Activated T-helper 17 cell treated with anti-CD3 and anti-CD28 coated beads, Interleukin-2, amount 50 U/mL, for 72 hours (primary cell): ENCODE data around the gene CRTAP. TPM values are rescaled to one million over a fixed set of nuclear protein-coding genes. Genes with fewer than 3 reads are reported as not detected.
"Not testable (repeated sequence)": the region's sequence is repeated elsewhere in the genome, so short reads cannot be mapped to it uniquely, and the experiment has no call there.

ENCODE experiments used
- ATAC-seq: fragments of 150-1000 bp; cut with Tn5 transposase; replicated peaks from 2 replicates; pipeline ENCODE4 v1.10.0; 2021; ENCODE audit warnings: mild to moderate bottlenecking, moderate library complexity
- H3K27ac Mint-ChIP-seq: one replicate; pipeline ENCODE4 v1.8.0; 2022; ENCODE audit warnings: mixed read lengths
- H3K27me3 Mint-ChIP-seq: one replicate; pipeline ENCODE4 v1.8.0; 2022; ENCODE audit warnings: mixed read lengths
- H3K36me3 Mint-ChIP-seq: one replicate; pipeline ENCODE4 v1.8.0; 2022; ENCODE audit warnings: low read depth, mild to moderate bottlenecking, mixed read lengths
- H3K4me1 Mint-ChIP-seq: one replicate; pipeline ENCODE4 v1.8.0; 2022; ENCODE audit warnings: mixed read lengths
- H3K4me3 Mint-ChIP-seq: one replicate; pipeline ENCODE4 v1.8.0; 2022; ENCODE audit warnings: mild to moderate bottlenecking, mixed read lengths
- H3K9me3 Mint-ChIP-seq: one replicate; pipeline ENCODE4 v1.8.0; 2022; ENCODE audit warnings: mixed read lengths
- total RNA-seq, 2 donors: library from RNA; stranded (reverse); gene quantifications; one replicate each; pipeline ENCODE4 v1.2.3, GENCODE V29; 2022

CRTAP gene
- total RNA-seq, 2 donors from 2014 or later: 38.2 to 60.7 TPM

- H3K9me3 Mint-ChIP-seq: no peaks in the 10 kb centered on the region
- H3K27ac Mint-ChIP-seq: no peak overlapping the region
- no peak overlapping the region for H3K4me3 Mint-ChIP-seq
- H3K36me3 Mint-ChIP-seq: no peaks in the 10 kb centered on the region
- H3K4me1 Mint-ChIP-seq: no peaks in the 10 kb centered on the region
- H3K27me3 Mint-ChIP-seq: peaks cover 9% of the 10 kb centered on the region
- no peak for ATAC-seq
These were observed 52.3 kb downstream of the CRTAP start for GRCh38 chr3:33166095-33166494.

GRCh38 chr3:33167284-33167683 lies 53.5 kb downstream of the CRTAP start:
- H3K9me3 Mint-ChIP-seq: no peaks in the 10 kb centered on the region
- H3K27ac Mint-ChIP-seq: no peak overlapping the region
- H3K4me3 Mint-ChIP-seq: no peak overlapping the region
- no peak for ATAC-seq
- H3K4me1 Mint-ChIP-seq: peaks cover 6% of the 10 kb centered on the region
- H3K27me3 Mint-ChIP-seq: peaks cover under 1% of the 10 kb centered on the region
- H3K36me3 Mint-ChIP-seq: no peaks in the 10 kb centered on the region

- no peak overlapping the region for H3K27ac Mint-ChIP-seq
- no peak overlapping the region for H3K4me3 Mint-ChIP-seq
- no peaks in the 10 kb centered on the region for H3K9me3 Mint-ChIP-seq
- no peaks in the 10 kb centered on the region for H3K36me3 Mint-ChIP-seq
- H3K4me1 Mint-ChIP-seq: peaks cover 6% of the 10 kb centered on the region
- no peaks in the 10 kb centered on the region for H3K27me3 Mint-ChIP-seq
- ATAC-seq: no peak
These were observed 54.0 kb downstream of the CRTAP start for GRCh38 chr3:33167716-33168336.

- Mint-ChIP-seq H3K4me1 (peaks cover 6% of the 10 kb centered on the region), H3K4me3 (no peak overlapping the region), H3K36me3 (no peaks in the 10 kb centered on the region), H3K27me3 (no peaks in the 10 kb centered on the region), H3K9me3 (no peaks in the 10 kb centered on the region), H3K27ac (no peak overlapping the region)
- ATAC-seq: no peak
These were observed 56.7 kb downstream of the CRTAP start for GRCh38 chr3:33170531-33170930.

GRCh38 chr3:33171580-33171979 lies 57.8 kb downstream of the CRTAP start:
- no peak overlapping the region for H3K4me3 Mint-ChIP-seq
- no peaks in the 10 kb centered on the region for H3K9me3 Mint-ChIP-seq
- no peaks in the 10 kb centered on the region for H3K36me3 Mint-ChIP-seq
- peak; percentile 60 for ATAC-seq
- no peaks in the 10 kb centered on the region for H3K27me3 Mint-ChIP-seq
- peaks cover 6% of the 10 kb centered on the region for H3K4me1 Mint-ChIP-seq
- peak overlapping the region; percentile 15 for H3K27ac Mint-ChIP-seq

GRCh38 chr3:33173103-33173502 lies 59.3 kb downstream of the CRTAP start:
- no peak overlapping the region for H3K27ac Mint-ChIP-seq
- no peaks in the 10 kb centered on the region for H3K27me3 Mint-ChIP-seq
- no peak for ATAC-seq
- H3K4me1 Mint-ChIP-seq: peaks cover 6% of the 10 kb centered on the region
- H3K36me3 Mint-ChIP-seq: no peaks in the 10 kb centered on the region
- H3K4me3 Mint-ChIP-seq: no peak overlapping the region
- no peaks in the 10 kb centered on the region for H3K9me3 Mint-ChIP-seq

- no peak overlapping the region for H3K27ac Mint-ChIP-seq
- no peaks in the 10 kb centered on the region for H3K9me3 Mint-ChIP-seq
- no peaks in the 10 kb centered on the region for H3K27me3 Mint-ChIP-seq
- no peak overlapping the region for H3K4me3 Mint-ChIP-seq
- no peak for ATAC-seq
- H3K4me1 Mint-ChIP-seq: peaks cover 6% of the 10 kb centered on the region
- H3K36me3 Mint-ChIP-seq: no peaks in the 10 kb centered on the region
These were observed 59.9 kb downstream of the CRTAP start for GRCh38 chr3:33173672-33174071.

GRCh38 chr3:33174095-33174494 lies 60.3 kb downstream of the CRTAP start:
- Mint-ChIP-seq H3K4me1 (peaks cover 6% of the 10 kb centered on the region), H3K27ac (no peak overlapping the region), H3K9me3 (no peaks in the 10 kb centered on the region), H3K27me3 (no peaks in the 10 kb centered on the region), H3K36me3 (no peaks in the 10 kb centered on the region), H3K4me3 (no peak overlapping the region)
- ATAC-seq: no peak

- no peak overlapping the region for H3K27ac Mint-ChIP-seq
- peaks cover 6% of the 10 kb centered on the region for H3K4me1 Mint-ChIP-seq
- no peak for ATAC-seq
- H3K4me3 Mint-ChIP-seq: no peak overlapping the region
- no peaks in the 10 kb centered on the region for H3K9me3 Mint-ChIP-seq
- H3K27me3 Mint-ChIP-seq: no peaks in the 10 kb centered on the region
- no peaks in the 10 kb centered on the region for H3K36me3 Mint-ChIP-seq
These were observed 61.0 kb downstream of the CRTAP start for GRCh38 chr3:33174711-33175414.

- Mint-ChIP-seq H3K4me3 (no peak overlapping the region), H3K27me3 (no peaks in the 10 kb centered on the region), H3K4me1 (no peaks in the 10 kb centered on the region)
These were observed 65.3 kb downstream of the CRTAP start for GRCh38 chr3:33179132-33179531.

GRCh38 chr3:33181229-33181628 lies 67.4 kb downstream of the CRTAP start:
- no peak for ATAC-seq
- H3K4me3 Mint-ChIP-seq: no peak overlapping the region
- H3K36me3 Mint-ChIP-seq: no peaks in the 10 kb centered on the region

More at GRCh38 chr3:33179132-33179531, 65.3 kb downstream of the CRTAP start:
- Mint-ChIP-seq H3K36me3 (no peaks in the 10 kb centered on the region), H3K9me3 (peaks cover 4% of the 10 kb centered on the region), H3K27ac (no peak overlapping the region)
- ATAC-seq: no peak

GRCh38 chr3:33181641-33182040 lies 67.8 kb downstream of the CRTAP start:
- H3K27ac Mint-ChIP-seq, H3K9me3 Mint-ChIP-seq, H3K4me3 Mint-ChIP-seq, H3K27me3 Mint-ChIP-seq, H3K4me1 Mint-ChIP-seq, H3K36me3 Mint-ChIP-seq, ATAC-seq: not testable (repeated sequence)

More at GRCh38 chr3:33181229-33181628, 67.4 kb downstream of the CRTAP start:
- H3K9me3 Mint-ChIP-seq: peaks cover 4% of the 10 kb centered on the region
- no peaks in the 10 kb centered on the region for H3K4me1 Mint-ChIP-seq
- H3K27me3 Mint-ChIP-seq: peaks cover 3% of the 10 kb centered on the region
- no peak overlapping the region for H3K27ac Mint-ChIP-seq

- Mint-ChIP-seq H3K36me3 (no peaks in the 10 kb centered on the region), H3K27me3 (peaks cover 13% of the 10 kb centered on the region), H3K4me3 (no peak overlapping the region), H3K9me3 (peaks cover 4% of the 10 kb centered on the region), H3K4me1 (no peaks in the 10 kb centered on the region), H3K27ac (no peak overlapping the region)
- no peak for ATAC-seq
These were observed 71.0 kb downstream of the CRTAP start for GRCh38 chr3:33184863-33185262.

- no peak for ATAC-seq
- Mint-ChIP-seq H3K36me3 (no peaks in the 10 kb centered on the region), H3K9me3 (peaks cover 4% of the 10 kb centered on the region), H3K4me3 (no peak overlapping the region), H3K27ac (no peak overlapping the region), H3K4me1 (no peaks in the 10 kb centered on the region), H3K27me3 (peaks cover 21% of the 10 kb centered on the region)
These were observed 72.9 kb downstream of the CRTAP start for GRCh38 chr3:33186524-33187367.

- Mint-ChIP-seq H3K27ac (no peak overlapping the region), H3K36me3 (no peaks in the 10 kb centered on the region), H3K27me3 (peaks cover 21% of the 10 kb centered on the region), H3K4me3 (no peak overlapping the region), H3K9me3 (peaks cover 4% of the 10 kb centered on the region), H3K4me1 (no peaks in the 10 kb centered on the region)
- no peak for ATAC-seq
These were observed 73.5 kb downstream of the CRTAP start for GRCh38 chr3:33187368-33187634.
